ENCODE data around the gene ERLEC1. TPM values are rescaled to one million over a fixed set of nuclear protein-coding genes. Genes with fewer than 3 reads are reported as not detected.
A peak's percentile ranks its signal among the peaks of the same experiment; 100 is the strongest.

ERLEC1 gene
- total and polyA plus RNA-seq, 2 of the 4 experiments (the other 2 are of a cell fraction) = 40.3 to 53.4 TPM

DNA sequence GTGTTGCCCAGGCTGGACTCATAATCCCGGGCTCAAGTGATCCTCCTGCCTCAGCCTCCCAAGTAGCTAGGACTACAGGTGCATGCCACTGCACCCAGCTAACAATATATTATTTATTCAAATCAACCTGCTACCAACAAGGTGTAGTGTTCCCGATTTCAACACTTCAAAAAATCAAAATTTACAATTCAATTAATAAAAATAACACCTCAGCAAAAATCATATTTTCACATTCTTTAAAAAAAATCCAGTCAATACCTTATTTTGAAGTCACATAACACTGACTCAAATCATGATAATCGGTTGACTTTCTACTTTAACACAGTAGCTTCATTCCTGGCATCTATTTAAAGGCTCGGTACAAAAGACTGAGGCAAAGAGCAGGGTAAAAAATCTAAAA lies 65.7 kb downstream of the ERLEC1 start:
- no peak overlapping the region for H2BK15ac ChIP-seq (ENCODE audit: low read depth, low read length)
- no peak for DNase-seq
- H3K56ac ChIP-seq (ENCODE audit: extremely low read depth, insufficient read depth, low read length) = no peak overlapping the region
- H4K91ac ChIP-seq (ENCODE audit: insufficient read depth, low read depth, low read length) = no peak overlapping the region
- no peaks in the 10 kb centered on the region for H3K27me3 ChIP-seq (ENCODE audit: control insufficient read depth, insufficient read depth, low read length)
- H4K8ac ChIP-seq (ENCODE audit: low read depth in 2 of 2, low read length in 2 of 2) = no peak overlapping the region
- H3K4me3 ChIP-seq (ENCODE audit: insufficient read depth, low read depth, low read length) = no peak overlapping the region
- no peak overlapping the region for H2AK9ac ChIP-seq (replicated peaks; ENCODE audit: low read depth, low read length, poor library complexity)
- H3K9me1 ChIP-seq (ENCODE audit: insufficient read depth, low read length) = peaks cover 13% of the 10 kb centered on the region; the same call in 1 of the 2 replicates
- peaks cover 10 to 11% of the 10 kb centered on the region in 2 experiments for H3K79me1 ChIP-seq (ENCODE audit: low read depth in 1 of 2, low read length in 2 of 2)
- H2AK5ac ChIP-seq (ENCODE audit: low read depth, low read length) = no peak overlapping the region
- H3K36me3 ChIP-seq (ENCODE audit: control insufficient read depth, insufficient read depth, low read length) = peaks cover 9% of the 10 kb centered on the region
- BruUV-seq (replicated peaks) = no TSS peak
- no peak overlapping the region for H3K23ac ChIP-seq (ENCODE audit: low read depth, low read length)
- H2BK5ac ChIP-seq (ENCODE audit: low read depth, low read length, poor library complexity, severe bottlenecking) = no peak overlapping the region
- H3K9me3 ChIP-seq (ENCODE audit: control insufficient read depth, insufficient read depth, low read length) = no peaks in the 10 kb centered on the region
- intact Hi-C loops (cut with micrococcal nuclease) (no loop called here), dilution Hi-C loops (cut with HindIII; ENCODE audit: low sequenced_read_pairs, unreplicated experiment) (no loop called here), in situ Hi-C loops (cut with MboI; ENCODE audit: low sequenced_read_pairs) (no loop called here)
- H3K27ac ChIP-seq (ENCODE audit: insufficient read depth, low read length) = no peak overlapping the region
- H3K18ac ChIP-seq (ENCODE audit: low read depth, low read length) = no peak overlapping the region
- no peak overlapping the region for H3K4ac ChIP-seq (ENCODE audit: low read depth, low read length)
- ChIA-PET CTCF (no interaction called here), POLR2A (ENCODE audit: unreplicated experiment) (no interaction called here)
- ATAC-seq (ENCODE audit: low read depth) = no peak
- no peaks in the 10 kb centered on the region for H4K20me1 ChIP-seq (ENCODE audit: insufficient read depth, low read length)
- TF ChIP-seq MAFK (IDR thresholded peaks at IDR 0.05; ENCODE audit: low read depth, low read length) (peak; percentile 84), CHD1 (IDR thresholded peaks at IDR 0.05; ENCODE audit: low read depth, low read length) (no peak)
- 0 out of 2 replicates have a peak, but pooled peaks cover 2% of the 10 kb centered on the region for H3K4me1 ChIP-seq (ENCODE audit: control insufficient read depth, insufficient read depth, low read length)
- H3K4me2 ChIP-seq (ENCODE audit: low read depth, low read length) = no peak overlapping the region
- no peak overlapping the region for H4K5ac ChIP-seq (ENCODE audit: low read depth, low read length)
- H3K14ac ChIP-seq (replicated peaks; ENCODE audit: low read depth, low read length) = no peak overlapping the region
- no peak overlapping the region for H3K9ac ChIP-seq (ENCODE audit: low read depth, low read length)
- 90% methylated on average over 2 of the region's 4 CpGs; no CpG with 5 or more reads in 1 of the 2 experiments for WGBS, 2 experiments (ENCODE audit: extremely low coverage in 2 of 2, insufficient read length in 1 of 2)
- no peak overlapping the region for H2BK20ac ChIP-seq (ENCODE audit: low read depth, low read length)
- H2BK120ac ChIP-seq (ENCODE audit: low read depth, low read length) = no peak overlapping the region
- no peak overlapping the region for H2AFZ ChIP-seq (replicated peaks; ENCODE audit: low read length, poor library complexity)
